Pulmonary artery endothelial cell (primary cell): ENCODE results near the gene ME2. TPM values are rescaled to one million over a fixed set of nuclear protein-coding genes. Genes with fewer than 3 reads are reported as not detected.
"Not testable (repeated sequence)": the region's sequence is repeated elsewhere in the genome, so short reads cannot be mapped to it uniquely, and the experiment has no call there.

Experiments
- DNase-seq: peaks from one replicate; pipeline ENCODE4 v3.0.0-alpha.2; 2011; ENCODE audit warnings: low read depth, low spot score
- total RNA-seq: library from RNA; depleted of rRNA; stranded (reverse); fragments of >200 nt; gene quantifications from 2 replicates; pipeline ENCODE4 v1.2.3, GENCODE V29; 2014

ME2 gene
- total RNA-seq, 1 donor from 2014 or later, result 62.6 TPM

DNA sequence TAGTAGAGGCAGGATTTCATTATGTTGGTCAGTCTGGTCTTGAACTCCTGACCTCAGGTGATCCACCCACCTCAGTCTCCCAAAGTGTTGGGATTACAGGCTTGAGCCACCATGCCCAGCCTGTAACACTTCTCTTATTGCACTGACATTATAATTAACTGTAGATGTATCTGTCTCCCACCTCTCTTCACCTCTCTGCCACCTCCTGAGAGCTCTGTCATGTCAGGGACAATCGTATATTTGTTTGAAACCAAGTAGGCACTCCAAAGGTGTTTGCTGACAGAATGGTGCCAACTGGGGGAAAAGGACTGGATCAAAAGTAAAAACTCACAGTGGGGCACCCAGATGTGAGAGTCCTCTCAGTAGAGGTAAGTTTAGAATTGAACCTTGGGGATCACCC lies 17.3 kb upstream of the ME2 start:
- no peak for DNase-seq

DNA sequence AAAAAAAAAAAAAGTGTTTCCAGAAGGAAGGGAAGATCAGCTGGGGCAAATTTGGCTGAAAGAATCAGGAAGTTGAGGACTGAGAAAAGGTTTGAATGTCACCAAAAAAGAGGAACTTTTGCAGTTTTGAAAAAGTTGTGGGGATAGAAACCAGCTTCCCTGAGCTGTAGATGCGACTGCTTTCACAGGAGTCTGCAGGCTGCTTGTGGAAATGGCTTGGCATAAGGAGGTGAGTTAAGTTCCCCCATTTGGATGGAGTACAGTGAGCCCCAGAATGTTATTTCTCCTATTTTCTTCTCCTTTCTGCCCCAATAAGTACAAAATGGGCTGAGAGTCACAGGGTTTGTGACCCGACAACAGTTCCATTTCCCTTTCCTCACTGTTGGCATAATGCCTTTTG lies 16.5 kb upstream of the ME2 start:
- no peak for DNase-seq

DNA sequence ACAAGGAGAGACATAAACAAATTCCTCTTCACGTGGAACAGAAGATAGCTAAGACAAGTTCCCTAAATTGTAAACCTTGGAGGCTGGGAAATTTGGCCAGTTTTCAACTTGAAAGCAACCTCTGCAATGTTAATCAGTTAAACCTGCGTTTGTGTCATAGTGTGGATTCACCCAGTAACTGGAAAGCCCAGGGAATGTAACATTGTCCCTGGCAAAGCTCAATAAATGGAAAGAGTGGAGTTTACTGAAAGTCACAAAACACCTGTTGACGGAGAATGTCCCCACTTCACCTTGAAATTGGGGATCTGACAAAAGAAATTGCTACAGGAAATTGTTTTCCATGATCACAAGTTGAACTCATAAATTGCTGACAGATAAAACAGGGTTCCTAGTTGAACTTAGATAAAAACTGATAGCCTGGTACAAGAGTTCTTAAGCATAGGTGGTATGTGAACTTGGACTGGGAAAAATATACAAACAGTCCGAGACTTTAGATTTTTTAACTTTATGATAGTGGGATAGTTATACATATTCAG lies 15.0 kb upstream of the ME2 start:
- DNase-seq, result no peak

DNA sequence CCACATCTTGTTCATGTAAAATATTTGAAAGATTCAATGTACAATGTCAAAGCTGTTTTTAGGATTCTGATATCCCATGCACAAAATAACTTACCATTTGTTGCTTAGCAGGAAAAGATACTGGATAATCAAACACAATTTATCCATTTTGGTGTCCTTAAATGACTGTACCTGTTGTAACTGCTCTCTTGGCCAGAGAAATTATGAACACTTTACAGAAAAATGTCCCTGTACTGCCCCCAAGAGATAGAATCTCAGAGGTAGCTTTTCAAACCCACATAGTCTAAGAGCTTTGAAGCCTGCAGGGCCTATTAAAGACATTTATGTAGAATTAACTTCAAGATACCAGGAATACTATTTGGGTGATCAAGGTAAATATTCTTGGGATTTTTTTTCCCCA lies 12.2 kb upstream of the ME2 start:
- DNase-seq, result no peak

DNA sequence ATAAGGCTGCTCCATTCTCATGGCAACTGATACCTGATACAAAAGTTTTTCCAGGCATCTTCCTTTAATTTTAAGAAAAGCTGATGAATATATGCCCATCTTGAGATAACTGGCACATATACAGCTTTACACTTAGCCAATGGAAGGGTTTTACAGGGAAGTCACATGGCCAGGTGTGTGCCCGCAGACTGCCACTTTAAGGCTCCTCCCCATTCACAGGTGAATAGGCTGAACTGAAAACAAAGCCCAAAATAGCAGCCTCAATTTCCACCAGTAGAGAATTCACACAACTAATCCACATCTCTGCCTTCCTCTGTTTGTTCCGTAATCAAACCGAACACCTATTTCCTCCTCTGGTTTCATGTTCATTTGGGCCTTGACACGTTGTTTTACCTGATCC lies 9.8 kb upstream of the ME2 start:
- no peak for DNase-seq

DNA sequence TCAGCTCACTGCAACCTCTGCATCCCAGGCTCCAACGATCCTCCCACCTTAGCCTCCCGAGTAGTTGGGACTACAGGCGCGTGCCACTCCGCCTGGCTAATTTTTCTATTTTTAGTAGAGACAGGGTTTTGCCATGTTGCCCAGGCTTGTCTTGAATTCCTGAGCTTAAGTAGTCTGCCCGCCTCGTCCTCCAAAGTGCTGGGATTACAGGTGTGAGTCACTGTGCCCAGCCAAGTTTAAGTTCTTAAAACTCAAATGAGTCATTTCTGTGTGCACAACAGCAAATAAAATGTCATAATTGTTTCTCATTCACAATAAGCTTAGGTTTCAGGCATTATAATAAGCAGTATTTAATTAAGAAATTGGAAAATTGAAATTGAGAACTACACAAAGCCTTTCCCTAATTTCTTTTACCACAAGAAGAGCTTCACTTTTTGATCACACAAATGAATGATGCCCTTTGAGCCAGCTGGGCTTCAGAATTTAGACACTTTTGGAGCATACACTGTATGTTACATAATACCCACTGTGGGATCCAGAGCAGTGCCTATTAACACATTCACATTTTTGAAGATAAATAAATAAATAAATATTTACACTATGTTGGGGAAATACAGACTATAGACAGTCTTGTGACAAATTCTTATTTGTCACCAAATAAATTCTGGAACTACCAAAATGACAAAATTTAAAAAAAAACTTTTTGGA lies 8.6 kb upstream of the ME2 start:
- DNase-seq, result no peak

DNA sequence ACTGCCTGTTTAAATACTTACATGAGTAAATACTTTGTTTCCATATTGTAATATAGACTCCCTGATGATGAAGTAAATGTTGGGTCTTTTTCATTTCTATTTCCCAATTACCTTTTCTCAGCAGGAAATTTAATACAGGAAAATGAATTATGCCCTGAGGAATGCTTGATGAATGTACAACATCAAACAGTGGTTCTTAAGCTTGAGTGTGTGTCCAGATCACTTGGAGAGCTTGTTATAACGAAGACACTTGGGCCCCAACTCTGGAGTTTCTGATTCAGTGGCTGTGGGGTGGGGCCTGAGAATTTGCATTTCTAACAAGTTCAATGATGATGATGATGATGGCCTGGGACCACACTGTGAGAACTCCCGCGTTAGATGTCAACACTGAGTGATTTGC lies 7.1 kb upstream of the ME2 start:
- no peak for DNase-seq

DNA sequence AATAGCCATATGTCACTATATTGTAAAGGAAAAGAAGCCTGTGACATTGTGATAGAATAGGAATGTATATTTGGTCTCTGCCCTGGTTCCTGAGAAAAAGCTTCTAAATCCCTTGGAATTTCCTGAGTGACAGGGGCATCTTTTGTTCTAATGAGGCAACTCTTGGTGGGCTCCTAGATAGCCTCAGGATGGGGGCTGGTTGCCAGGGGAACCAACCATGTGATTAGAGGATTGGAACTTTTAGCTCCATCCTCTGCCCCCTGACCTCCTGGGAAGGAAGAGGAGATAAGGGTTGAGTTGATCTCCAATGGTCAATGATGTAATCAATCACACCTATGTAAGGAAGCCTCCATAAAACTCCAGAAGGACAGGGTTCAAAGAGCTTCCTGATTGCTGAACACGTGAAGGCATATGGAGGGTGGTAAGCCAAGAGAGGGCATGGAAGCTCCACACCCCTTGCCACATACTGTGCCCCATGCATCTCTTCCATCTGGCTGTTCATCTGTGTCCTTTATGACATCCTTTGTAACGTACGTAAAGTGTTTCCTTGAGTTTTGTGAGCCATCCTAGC lies 2.9 kb upstream of the ME2 start:
- no peak for DNase-seq

DNA sequence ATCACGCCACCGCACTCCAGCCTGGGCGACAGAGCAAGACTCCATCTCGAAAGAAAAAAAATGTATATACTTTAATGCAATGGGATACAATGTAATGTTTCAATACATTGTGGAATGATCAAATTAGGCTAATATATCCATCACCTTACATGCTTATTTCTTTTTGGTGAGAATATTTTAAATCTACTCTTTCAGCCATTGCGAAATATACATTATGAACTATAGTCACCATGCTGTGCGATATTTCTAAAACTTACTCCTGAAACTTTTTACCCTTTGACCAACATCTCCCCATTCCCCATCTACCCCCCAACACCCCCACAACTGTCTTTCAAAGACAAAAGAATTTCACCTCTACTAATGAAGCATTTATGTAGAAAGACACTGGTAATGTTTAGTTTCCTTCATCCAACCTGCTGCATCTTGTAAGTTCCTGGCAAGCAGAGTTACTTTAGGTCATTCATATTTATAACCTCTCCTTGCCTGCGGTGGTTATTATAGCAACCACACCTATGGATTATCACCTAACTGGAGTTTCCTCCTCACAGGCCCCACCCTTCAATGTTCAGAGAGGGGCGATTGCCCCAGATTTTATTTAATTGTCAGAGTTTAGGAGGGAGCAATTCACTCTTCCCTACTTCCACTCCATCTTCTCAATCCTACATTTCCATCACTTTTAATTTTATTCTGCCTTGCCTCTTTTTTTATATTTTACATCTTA lies 1.2 kb upstream of the ME2 start:
- no peak for DNase-seq

DNA sequence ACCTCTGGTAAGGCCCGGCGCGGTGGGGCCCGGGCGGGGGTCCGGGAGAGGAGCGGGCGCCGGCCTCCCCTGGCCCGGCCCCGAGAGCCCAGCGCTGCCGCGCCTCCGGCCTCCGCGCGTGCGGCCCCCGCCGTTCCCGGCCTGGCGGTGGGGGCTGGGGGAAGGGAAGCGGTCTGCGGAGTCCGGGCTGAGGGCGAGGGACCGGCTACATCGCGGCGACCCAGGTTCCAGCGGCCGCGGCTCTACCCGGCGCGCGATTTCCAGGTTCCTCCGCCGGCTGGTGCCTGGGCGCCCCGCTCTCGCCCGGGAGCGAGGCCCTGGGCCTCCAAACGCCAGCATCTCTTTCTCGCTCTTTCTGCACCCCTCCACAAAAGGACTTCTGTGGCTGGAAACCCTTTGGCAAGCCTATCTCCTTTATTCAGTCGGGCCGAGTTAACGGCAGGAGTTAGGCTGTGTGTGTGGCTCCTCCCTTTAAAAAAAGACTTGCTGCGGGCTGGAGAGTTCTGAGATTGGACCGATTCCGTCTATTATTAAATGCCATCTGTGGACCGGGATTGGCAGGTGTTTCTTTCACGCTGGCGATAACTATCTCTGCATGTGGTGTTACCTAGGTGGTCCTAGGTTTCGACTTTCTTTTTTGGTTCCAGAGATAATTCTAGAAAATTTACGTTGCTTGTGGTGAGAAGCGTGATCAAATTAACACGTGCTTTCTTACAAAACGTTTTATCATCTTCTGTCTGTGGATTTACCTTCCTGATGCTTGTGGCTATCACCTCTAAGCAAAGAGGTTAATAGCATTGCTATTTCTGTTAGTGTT lies 592 bp downstream of the ME2 start:
- no peak for DNase-seq

DNA sequence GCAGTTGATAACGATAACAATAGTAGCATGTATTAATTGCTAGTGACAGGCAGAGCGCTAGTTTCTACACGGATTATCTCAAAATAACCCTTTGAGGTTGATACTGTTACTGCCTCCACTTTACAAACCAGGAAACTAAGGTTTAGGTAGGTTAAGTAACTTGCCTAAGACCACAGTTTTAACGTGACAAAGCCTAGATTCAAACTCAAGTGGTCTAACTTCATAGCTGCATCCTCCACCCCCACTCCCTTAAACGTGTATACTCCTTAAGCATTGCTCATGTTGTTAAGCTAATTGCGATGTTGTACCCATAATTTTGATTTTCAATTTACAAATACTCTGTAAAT lies 1.2 kb downstream of the ME2 start:
- no peak for DNase-seq

DNA sequence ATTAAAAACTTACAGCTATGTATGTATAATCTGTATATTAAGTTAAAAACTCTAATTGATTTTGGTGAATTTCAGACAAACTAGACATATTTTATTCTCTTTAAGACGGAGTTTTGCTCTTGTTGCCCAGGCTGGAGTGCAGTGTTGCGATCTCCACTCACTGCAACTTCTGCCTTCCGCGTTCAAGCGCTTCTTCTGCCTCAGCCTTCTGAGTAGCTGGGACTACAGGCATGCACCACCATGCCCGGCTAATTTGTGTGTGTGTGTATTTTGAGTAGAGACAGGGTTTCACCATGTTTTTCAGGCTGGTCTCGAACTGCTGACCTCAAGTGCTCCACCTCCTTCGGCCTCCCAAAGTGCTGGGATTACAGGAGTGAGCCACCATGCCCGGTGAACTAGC lies 2.0 kb downstream of the ME2 start:
- not testable (repeated sequence) for DNase-seq

DNA sequence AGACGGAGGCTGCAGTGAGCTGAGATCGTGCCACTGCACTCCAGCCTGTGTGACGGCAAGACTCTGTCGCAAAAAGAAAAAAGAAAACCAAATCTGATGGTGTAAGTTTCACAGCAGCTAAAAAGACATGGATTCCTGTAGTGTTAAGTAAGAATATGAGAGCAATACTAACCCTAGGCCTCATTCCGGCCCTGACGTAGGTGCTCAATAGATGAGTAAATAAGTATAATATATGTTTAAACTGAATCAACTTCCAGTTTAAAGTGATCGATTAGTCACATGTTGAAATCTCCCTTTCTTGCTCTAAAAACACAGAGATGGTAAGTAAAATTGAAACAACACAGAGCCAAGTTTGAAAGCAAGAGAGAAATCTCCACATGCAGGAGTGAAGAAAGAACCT lies 8.0 kb downstream of the ME2 start:
- DNase-seq, result no peak

DNA sequence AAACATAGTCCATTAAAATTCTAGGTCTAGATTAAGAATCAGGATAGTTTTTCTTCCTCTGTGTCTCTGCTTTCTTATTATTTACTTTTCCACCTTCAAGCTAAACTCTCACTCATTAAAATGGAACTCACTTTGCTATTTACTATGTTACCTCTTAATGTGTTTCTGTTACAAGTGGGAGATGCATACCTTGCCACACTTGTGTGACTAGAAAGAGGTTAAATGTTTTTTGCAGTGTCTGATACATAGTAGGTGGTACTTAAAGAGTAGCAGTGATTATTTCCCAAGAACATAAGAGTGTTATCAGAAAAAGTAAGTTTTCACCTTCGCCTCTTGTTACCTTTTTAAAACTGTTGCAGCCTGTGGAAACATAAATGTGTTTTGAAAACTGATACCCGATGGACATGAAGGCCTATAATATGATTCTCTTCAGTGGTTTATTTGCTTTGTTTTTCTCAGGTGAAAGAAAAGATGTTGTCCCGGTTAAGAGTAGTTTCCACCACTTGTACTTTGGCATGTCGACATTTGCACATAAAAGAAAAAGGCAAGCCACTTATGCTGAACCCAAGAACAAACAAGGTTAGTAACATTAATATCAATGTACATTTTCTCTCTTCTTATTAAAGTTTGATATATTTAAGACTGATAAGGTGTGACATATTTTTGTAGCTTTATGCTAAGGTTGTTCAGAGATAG lies 16.6 kb downstream of the ME2 start:
- DNase-seq, result no peak

DNA sequence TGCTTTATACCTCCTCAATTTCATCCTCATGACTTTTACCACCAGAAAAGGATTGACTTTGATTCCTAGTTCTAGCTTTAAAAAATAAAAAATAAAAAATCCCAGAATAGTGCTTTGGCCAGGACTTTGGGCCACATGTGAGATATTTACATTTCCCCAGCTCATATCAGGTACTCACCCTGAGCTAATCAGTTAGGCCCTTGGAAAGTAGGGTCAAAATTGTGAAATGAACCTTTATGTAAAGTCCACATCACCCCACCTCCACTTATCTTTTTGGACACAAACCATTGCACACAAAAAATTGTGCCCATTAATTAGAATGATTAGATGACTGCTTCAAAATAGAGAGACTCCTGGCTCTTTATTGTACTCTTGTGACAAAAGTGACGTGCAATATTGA lies 17.2 kb downstream of the ME2 start:
- no peak for DNase-seq

DNA sequence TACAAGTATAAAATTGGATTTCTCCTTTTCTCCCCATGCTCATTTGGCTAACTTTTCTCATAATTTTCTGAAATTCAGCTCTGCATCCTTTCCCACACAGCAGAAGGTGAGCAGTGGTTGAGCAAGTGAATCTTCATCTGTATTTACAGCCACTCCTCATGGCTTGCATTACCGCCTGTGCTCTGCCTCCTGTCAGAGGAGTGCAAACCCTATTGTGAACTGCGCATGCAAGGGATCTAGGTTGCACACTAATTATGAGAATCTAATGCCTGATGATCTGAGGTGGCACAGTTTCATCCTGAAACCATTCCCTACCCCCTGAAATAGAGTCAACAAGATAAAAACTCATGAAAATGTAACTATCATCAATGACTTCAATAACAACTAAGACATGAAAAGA lies 20.0 kb downstream of the ME2 start:
- no peak for DNase-seq

DNA sequence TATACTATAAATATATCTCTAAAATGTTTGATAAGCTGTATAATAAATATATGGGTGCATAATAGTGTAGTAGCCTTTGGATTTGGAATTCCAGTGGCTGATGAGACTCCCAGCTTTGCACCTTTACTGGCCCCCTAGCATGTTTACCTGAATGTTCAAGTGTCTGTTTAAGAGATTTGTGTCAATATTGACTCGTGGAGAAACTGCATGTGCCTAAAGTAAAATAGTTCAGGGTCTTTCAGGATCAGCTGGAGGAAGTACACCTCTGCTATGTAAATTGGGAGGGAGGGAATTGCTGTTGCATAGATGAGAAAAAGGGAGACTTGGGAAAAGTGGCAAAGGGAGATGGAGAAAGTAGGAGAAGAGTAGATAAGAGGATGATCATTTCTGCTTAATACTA lies 23.9 kb downstream of the ME2 start:
- DNase-seq, result no peak

DNA sequence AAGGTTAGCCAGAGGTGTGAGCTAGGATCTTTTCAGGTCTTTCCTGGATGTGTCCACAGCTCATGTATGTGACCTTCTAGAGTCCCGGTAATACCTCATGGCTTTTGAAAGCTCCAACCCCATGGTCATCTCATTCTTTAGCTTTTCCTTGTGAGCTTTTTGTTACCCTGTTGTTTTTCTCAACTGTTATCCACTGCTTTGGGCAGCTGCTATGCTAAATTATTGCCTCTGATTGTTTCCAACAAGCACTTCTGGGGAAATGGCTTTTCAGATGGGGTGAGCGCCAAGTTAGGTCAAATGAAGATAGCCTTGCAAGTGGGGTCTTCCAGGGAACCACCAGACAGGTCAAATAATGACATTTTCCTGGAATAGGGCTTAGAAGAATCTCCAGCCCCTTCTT lies 27.9 kb downstream of the ME2 start:
- no peak for DNase-seq

DNA sequence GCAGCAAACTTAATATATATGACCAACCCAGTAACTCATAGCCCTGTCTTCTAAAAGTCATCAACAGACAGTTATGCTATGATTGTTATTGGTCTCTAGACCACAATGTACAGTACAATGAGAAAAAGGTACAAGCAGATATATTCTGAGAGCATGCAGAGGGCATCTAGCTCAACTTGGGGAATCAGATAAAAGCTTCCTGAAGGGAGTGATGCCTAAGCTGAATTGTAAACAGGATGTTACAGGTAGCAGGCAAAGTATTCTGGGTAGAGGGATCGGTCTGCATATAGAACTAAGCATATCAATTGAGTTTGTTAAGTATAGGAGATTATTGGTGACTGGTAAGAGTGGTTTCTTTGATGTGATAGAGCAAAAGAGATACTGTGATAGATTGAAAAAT lies 30.3 kb downstream of the ME2 start:
- DNase-seq, result no peak

DNA sequence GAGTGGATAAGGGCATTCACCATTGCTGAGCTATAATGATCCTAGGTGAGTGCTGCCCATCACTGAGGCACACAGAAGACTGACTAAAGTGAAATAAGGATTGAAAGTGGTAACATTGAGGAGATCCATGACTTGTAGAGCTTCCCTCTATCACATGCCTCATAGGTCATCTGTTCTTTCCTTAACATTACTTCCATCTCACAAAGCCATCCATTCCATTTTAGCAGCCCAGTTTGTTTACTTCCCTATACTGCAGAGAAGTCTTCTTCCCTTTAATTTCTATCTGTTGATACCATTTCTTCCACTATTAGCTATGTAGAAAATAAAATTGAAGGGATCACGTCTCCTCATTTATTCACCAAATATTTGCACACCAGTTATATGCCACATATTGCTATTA lies 32.1 kb downstream of the ME2 start:
- no peak for DNase-seq

DNA sequence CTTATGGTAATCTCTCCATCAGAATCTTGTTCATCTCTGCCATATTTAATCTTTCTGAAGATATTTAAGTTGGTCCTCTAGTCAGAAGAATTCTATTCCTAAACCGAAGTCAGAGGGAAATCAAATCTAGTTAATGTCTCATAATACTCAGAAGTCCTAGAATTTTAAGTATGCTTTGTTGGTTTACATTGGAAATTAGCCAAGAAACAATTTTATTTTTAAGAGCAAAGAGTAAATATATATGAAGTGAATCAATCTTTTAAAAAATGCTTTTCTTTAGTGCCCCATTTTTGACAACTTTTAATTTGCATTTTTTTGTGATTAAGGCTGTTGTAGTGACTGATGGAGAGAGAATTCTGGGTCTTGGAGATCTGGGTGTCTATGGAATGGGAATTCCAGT lies 38.1 kb downstream of the ME2 start:
- DNase-seq, result no peak
